GM21723 (cell line): ENCODE data around the gene NDP.
"Not testable (repeated sequence)": the region's sequence is repeated elsewhere in the genome, so short reads cannot be mapped to it uniquely, and the experiment has no call there.

ENCODE experiments used
- ATAC-seq: cut with Tn5 transposase; IDR thresholded peaks from one replicate; pipeline ENCODE4 v1.9.1; 2021; ENCODE audit warnings: mild to moderate bottlenecking, moderate library complexity; ENCODE audit not compliant: unreplicated experiment

Gene NDP

GRCh38 chrX:43971966-43972961 lies 926 bp downstream of the NDP start:
- ATAC-seq, result no peak

- ATAC-seq, result no peak
Measured at GRCh38 chrX:43970528-43970927, 2.7 kb downstream of the NDP start.

GRCh38 chrX:43969504-43970501 lies 3.4 kb downstream of the NDP start:
- no peak for ATAC-seq

GRCh38 chrX:43968359-43968781 lies 4.8 kb downstream of the NDP start:
- ATAC-seq, result no peak

GRCh38 chrX:43964936-43965335 lies 8.3 kb downstream of the NDP start:
- no peak for ATAC-seq

- ATAC-seq, result no peak
Measured at GRCh38 chrX:43963726-43964125, 9.5 kb downstream of the NDP start.

- no peak for ATAC-seq
Measured at GRCh38 chrX:43962636-43963035, 10.6 kb downstream of the NDP start.

- no peak for ATAC-seq
Measured at GRCh38 chrX:43961699-43962098, 11.5 kb downstream of the NDP start.

- no peak for ATAC-seq
Measured at GRCh38 chrX:43958529-43958928, 14.7 kb downstream of the NDP start.

- no peak for ATAC-seq
Measured at GRCh38 chrX:43956034-43956433, 17.2 kb downstream of the NDP start.

GRCh38 chrX:43953218-43953617 lies 20.0 kb downstream of the NDP start:
- no peak for ATAC-seq

- ATAC-seq, result no peak
Measured at GRCh38 chrX:43949669-43950068, 23.5 kb downstream of the NDP start.

- no peak for ATAC-seq
Measured at GRCh38 chrX:43940816-43941474, 32.2 kb downstream of the NDP start.

- no peak for ATAC-seq
Measured at GRCh38 chrX:43939187-43939926, 33.8 kb downstream of the NDP start.

- not testable (repeated sequence) for ATAC-seq
Measured at GRCh38 chrX:43922032-43922431, 51.2 kb downstream of the NDP start.

- not testable (repeated sequence) for ATAC-seq
Measured at GRCh38 chrX:43910772-43911171, 62.4 kb downstream of the NDP start.

GRCh38 chrX:43910012-43910411 lies 63.2 kb downstream of the NDP start:
- ATAC-seq, result no peak

- no peak for ATAC-seq
Measured at GRCh38 chrX:43909141-43909540, 64.0 kb downstream of the NDP start.

- no peak for ATAC-seq
Measured at GRCh38 chrX:43899878-43900815, 73.0 kb downstream of the NDP start.
